Measurements from ENCODE around the gene DRGX. TPM values are rescaled to one million over a fixed set of nuclear protein-coding genes. Genes with fewer than 3 reads are reported as not detected.

DRGX gene
- total RNA-seq, 1 donor from 2014 or later, result not detected

- no peak for FAIRE-seq
These were observed 2.6 kb downstream of the DRGX start for GRCh38 chr10:49393301-49393700.

DNA sequence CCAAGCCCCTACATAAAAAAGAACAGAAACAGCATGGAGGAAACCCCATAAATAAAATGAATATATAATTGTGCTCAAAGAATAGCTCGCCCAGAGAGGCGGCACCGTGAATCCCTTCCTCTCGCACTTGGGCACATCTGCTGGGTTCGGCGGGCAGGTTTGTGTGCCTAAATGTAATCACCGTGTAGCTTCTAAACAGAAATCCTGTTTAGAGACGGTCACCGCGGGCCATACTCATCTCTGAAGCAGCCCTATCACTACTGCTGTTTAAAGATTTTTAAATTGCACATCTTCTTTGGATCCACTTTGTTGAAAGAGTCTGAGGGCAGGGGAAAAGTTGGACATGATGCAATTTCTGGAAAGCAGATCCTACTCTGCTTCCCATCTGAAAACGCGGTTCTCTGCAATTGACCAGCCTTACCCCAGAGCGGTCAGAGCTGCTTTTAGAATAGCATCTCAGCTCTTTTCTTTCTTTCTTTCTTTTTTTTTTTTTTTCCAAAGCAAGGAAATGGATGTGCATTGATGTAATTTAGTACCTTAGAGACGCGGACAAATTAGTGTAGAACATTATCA is 6.4 kb downstream of the DRGX start:
- no peak for TF ChIP-seq CTCF (IDR thresholded peaks at IDR 0.05; ENCODE audit: insufficient read depth, low read length, severe bottlenecking)
- DNase-seq (ENCODE audit: low read depth), result no peak
- FAIRE-seq, result no peak
- H3K36me3 ChIP-seq (ENCODE audit: control insufficient read depth, insufficient read depth, low read length), result no peaks in the 10 kb centered on the region
- H3K27me3 ChIP-seq (ENCODE audit: control insufficient read depth, insufficient read depth, low read length), result peaks cover 7% of the 10 kb centered on the region
- no peak overlapping the region for H3K4me3 ChIP-seq (ENCODE audit: low read depth, low read length)

More at GRCh38 chr10:49393301-49393700, 2.6 kb downstream of the DRGX start:
- peaks cover 38% of the 10 kb centered on the region for H3K27me3 ChIP-seq (ENCODE audit: control insufficient read depth, insufficient read depth, low read length)
- DNase-seq (ENCODE audit: low read depth), result no peak
- H3K4me3 ChIP-seq (ENCODE audit: low read depth, low read length), result no peak overlapping the region
- H3K36me3 ChIP-seq (ENCODE audit: control insufficient read depth, insufficient read depth, low read length), result no peaks in the 10 kb centered on the region
- no peak for TF ChIP-seq CTCF (IDR thresholded peaks at IDR 0.05; ENCODE audit: insufficient read depth, low read length, severe bottlenecking)

GRCh38 chr10:49388161-49388560 is 7.7 kb downstream of the DRGX start:
- no peak for FAIRE-seq
- no peak for TF ChIP-seq CTCF (IDR thresholded peaks at IDR 0.05; ENCODE audit: insufficient read depth, low read length, severe bottlenecking)

GRCh38 chr10:49387071-49387470 is 8.8 kb downstream of the DRGX start:
- FAIRE-seq (peak; percentile 84), DNase-seq (ENCODE audit: low read depth) (peak; percentile 96)
- H3K27me3 ChIP-seq (ENCODE audit: control insufficient read depth, insufficient read depth, low read length), result peaks cover under 1% of the 10 kb centered on the region
- H3K4me3 ChIP-seq (ENCODE audit: low read depth, low read length), result no peak overlapping the region
- TF ChIP-seq CTCF (IDR thresholded peaks at IDR 0.05; ENCODE audit: insufficient read depth, low read length, severe bottlenecking), result no peak
- no peaks in the 10 kb centered on the region for H3K36me3 ChIP-seq (ENCODE audit: control insufficient read depth, insufficient read depth, low read length)

More at GRCh38 chr10:49388161-49388560, 7.7 kb downstream of the DRGX start:
- DNase-seq (ENCODE audit: low read depth), result no peak
- H3K36me3 ChIP-seq (ENCODE audit: control insufficient read depth, insufficient read depth, low read length), result no peaks in the 10 kb centered on the region
- no peak overlapping the region for H3K4me3 ChIP-seq (ENCODE audit: low read depth, low read length)
- H3K27me3 ChIP-seq (ENCODE audit: control insufficient read depth, insufficient read depth, low read length), result no peaks in the 10 kb centered on the region

DNA sequence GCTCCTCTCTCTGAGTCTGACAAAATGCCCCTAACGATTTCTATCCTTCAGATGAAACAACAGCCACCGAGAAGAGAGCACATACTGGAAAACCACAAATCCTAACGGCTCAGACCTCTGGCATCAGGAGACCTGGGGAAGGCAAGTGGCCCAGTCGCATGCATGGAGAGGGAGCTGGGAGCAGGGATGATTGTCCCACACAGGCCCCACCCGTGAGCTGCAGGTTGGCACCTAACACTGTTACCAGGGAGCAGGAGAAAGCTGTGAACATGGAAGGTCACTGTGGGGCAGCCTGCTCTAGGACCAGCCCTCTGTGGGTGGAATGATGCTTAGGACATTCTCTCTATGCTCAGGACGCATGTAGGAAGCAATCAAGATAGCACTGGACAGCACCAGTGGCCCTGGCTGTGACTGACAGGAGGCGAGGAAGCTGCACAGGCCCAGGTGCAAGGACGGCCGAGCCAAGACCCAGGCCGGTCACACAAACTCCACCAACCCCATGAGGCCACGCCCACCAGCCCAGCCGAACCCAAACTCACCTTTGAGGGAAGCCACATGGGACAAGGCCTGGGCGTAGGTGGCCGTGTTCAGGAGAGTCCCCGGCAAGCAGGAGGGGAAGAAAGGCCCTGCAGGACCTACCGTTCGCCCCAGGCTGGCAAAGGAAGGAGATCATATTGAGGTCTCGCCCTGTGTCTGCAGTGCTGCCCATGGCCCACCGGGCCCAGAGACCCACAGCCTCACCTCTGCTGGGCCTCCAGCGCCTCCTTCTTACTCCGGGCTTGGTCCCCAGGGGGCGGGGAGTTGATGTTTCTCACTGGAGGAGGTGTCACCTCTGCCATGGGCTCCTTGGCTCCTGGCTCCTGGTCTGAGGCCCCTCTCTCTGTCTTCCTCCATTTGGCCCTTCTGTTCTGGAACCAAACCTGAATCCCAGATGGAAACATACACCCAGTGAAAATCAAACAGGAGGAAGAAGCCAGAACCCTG is 9.7 kb downstream of the DRGX start:
- H3K27me3 ChIP-seq (ENCODE audit: control insufficient read depth, insufficient read depth, low read length), result peaks cover 2% of the 10 kb centered on the region
- TF ChIP-seq CTCF (IDR thresholded peaks at IDR 0.05; ENCODE audit: insufficient read depth, low read length, severe bottlenecking), result no peak
- DNase-seq (ENCODE audit: low read depth), result no peak
- H3K4me3 ChIP-seq (ENCODE audit: low read depth, low read length), result no peak overlapping the region
- no peaks in the 10 kb centered on the region for H3K36me3 ChIP-seq (ENCODE audit: control insufficient read depth, insufficient read depth, low read length)
- no peak for FAIRE-seq

Data from bronchial epithelial cell (primary cell).